Stomach (tissue), 19 donors: ENCODE data around the gene PKDCC. TPM values are rescaled to one million over a fixed set of nuclear protein-coding genes. Genes with fewer than 3 reads are reported as not detected.
A peak's percentile ranks its signal among the peaks of the same experiment; 100 is the strongest.

Source experiments
- DNase-seq, 2 donors: peaks; one replicate each; pipeline versions ENCODE4 v3.0.0 to v3.0.0-alpha.2; 2013 to 2019
- H3K27ac ChIP-seq, 5 donors: fragments of 200-600 bp in 4 of 5; sonication (generic) in 4 of 5; one replicate each; pipeline ENCODE4 v1.5.1; 2013 to 2019; ENCODE audit warnings: mild to moderate bottlenecking in 1 of 5, moderate library complexity in 1 of 5
- H3K27me3 ChIP-seq, 3 donors: fragments of 200-600 bp; sonication (generic); one replicate each; pipeline ENCODE4 v1.5.1; 2017 to 2019; ENCODE audit warnings: mixed run types in 1 of 3
- H3K36me3 ChIP-seq, 4 donors: fragments of 200-600 bp; sonication (generic); 1 replicate in 3 of 4; 2 replicates in 1 of 4; pipeline ENCODE4 v1.5.1; 2016 to 2019
- H3K4me1 ChIP-seq, 4 donors: fragments of 200-600 bp; sonication (generic); one replicate each; pipeline ENCODE4 v1.5.1; 2016 to 2019
- H3K4me3 ChIP-seq, 4 donors: fragments of 200-600 bp; sonication (generic) in 3 of 4; one replicate each; pipeline ENCODE4 v1.5.1; 2016 to 2019; ENCODE audit warnings: mild to moderate bottlenecking in 1 of 4
- H3K9me3 ChIP-seq, 4 donors: fragments of 200-600 bp; sonication (generic); one replicate each; pipeline ENCODE4 v1.5.1; 2016 to 2019
- CTCF ChIP-seq, 7 experiments: fragments of 450-650 bp in 4 of 7; fragments of 200-600 bp in 3 of 7; sonication (generic) in 3 of 7; IDR thresholded peaks; one replicate each; pipeline ENCODE4 v1.5.1; 2016 to 2019; ENCODE audit warnings: antibody characterized with exemption in 7 of 7, control low read depth in 2 of 7, mild to moderate bottlenecking in 1 of 7
- EP300 ChIP-seq: sonication (generic); formaldehyde crosslinking; IDR thresholded peaks from one replicate; pipeline ENCODE4 v1.6.1; 2017; ENCODE audit warnings: antibody characterized with exemption
- POLR2A ChIP-seq, 4 donors: fragments of 450-650 bp; IDR thresholded peaks; one replicate each; pipeline ENCODE4 v1.6.1; 2016; ENCODE audit warnings: antibody characterized with exemption in 4 of 4, control low read depth in 2 of 4, mild to moderate bottlenecking in 1 of 4, moderate library complexity in 1 of 4
- POLR2AphosphoS5 ChIP-seq, 3 donors: sonication (generic); formaldehyde crosslinking; IDR thresholded peaks; one replicate each; pipeline ENCODE4 v1.6.1; 2016; ENCODE audit warnings: antibody characterized with exemption in 3 of 3
- WGBS, 5 donors: extraction: QIAGEN DNeasy Blood & Tissue Kit in 3 of 5; methylation state at CpG; one replicate each; pipeline versions ENCODE4 v1.1.5 to v1.1.7; 2013 to 2018; 5-methylcytosine and 5-hydroxymethylcytosine counted together
- intact Hi-C: fragments of 100-400 bp; cut with DNase I; formaldehyde crosslinking; loops from one replicate; pipeline ENCODE4 v1.15.1; 2023; ENCODE audit warnings: low total_unique reads
- long read RNA-seq, 10 donors: transcript quantifications; one replicate each; lab custom pipeline, GENCODE V29; 2026
- polyA plus RNA-seq, 3 donors: library from polyadenylated mRNA; stranded (reverse); fragments of 200-250 nt; gene quantifications; one replicate each; pipeline ENCODE4 v1.2.3, GENCODE V29; 2013
- total RNA-seq, 5 donors: library from RNA; depleted of rRNA; stranded (reverse); fragments of >200 nt; gene quantifications; one replicate each; pipeline versions ENCODE4 v1.1.0 to v1.2.3, GENCODE V29; 2014 to 2016
- donor health status: healthy with polysubstance abuse.
- donor health status: Bipolar disorder and iron deficiency.
- donor health status: healthy.

PKDCC gene, protein sequence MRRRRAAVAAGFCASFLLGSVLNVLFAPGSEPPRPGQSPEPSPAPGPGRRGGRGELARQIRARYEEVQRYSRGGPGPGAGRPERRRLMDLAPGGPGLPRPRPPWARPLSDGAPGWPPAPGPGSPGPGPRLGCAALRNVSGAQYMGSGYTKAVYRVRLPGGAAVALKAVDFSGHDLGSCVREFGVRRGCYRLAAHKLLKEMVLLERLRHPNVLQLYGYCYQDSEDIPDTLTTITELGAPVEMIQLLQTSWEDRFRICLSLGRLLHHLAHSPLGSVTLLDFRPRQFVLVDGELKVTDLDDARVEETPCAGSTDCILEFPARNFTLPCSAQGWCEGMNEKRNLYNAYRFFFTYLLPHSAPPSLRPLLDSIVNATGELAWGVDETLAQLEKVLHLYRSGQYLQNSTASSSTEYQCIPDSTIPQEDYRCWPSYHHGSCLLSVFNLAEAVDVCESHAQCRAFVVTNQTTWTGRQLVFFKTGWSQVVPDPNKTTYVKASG
- 100 to 1,000 TPM in 1 of 5 donors, 10 to 100 TPM in 4; 25.1 to 176 (median 66.8) TPM for total RNA-seq
- polyA plus RNA-seq: 10 to 100 TPM; 15.4 to 36.4 (median 31.7) TPM
- long read RNA-seq, donor 1, transcript PKDCC-201 (7 exons, 2,502 nt): major isoform, 12 of 15 reads
- long read RNA-seq, donor 1, partial matches to known transcripts: 0 of 15 reads
- long read RNA-seq, donor 1, other reads (novel, unspliced or antisense): 0 of 15 reads
- long read RNA-seq, donor 2, transcript PKDCC-201 (7 exons, 2,502 nt): major isoform, 21 of 34 reads
- long read RNA-seq, donor 2, partial matches to known transcripts: 0 of 34 reads
- long read RNA-seq, donor 2, other reads (novel, unspliced or antisense): 8 of 34 reads
- long read RNA-seq, donor 3, partial matches to known transcripts: 5 of 8 reads
- long read RNA-seq, donor 3, other reads (novel, unspliced or antisense): 0 of 8 reads
- long read RNA-seq, donor 4: 0 reads
- long read RNA-seq, donor 5, transcript PKDCC-201 (7 exons, 2,502 nt): major isoform, 23 of 28 reads
- long read RNA-seq, donor 5, partial matches to known transcripts: 0 of 28 reads
- long read RNA-seq, donor 5, other reads (novel, unspliced or antisense): 0 of 28 reads
- long read RNA-seq, donor 6: 0 reads
- long read RNA-seq, donor 7, transcript PKDCC-201 (7 exons, 2,502 nt): major isoform, 32 of 36 reads
- long read RNA-seq, donor 7, partial matches to known transcripts: 0 of 36 reads
- long read RNA-seq, donor 7, other reads (novel, unspliced or antisense): 0 of 36 reads
- long read RNA-seq, donor 8, transcript PKDCC-201 (7 exons, 2,502 nt): major isoform, 11 of 16 reads
- long read RNA-seq, donor 8, partial matches to known transcripts: 0 of 16 reads
- long read RNA-seq, donor 8, other reads (novel, unspliced or antisense): 0 of 16 reads
- long read RNA-seq, donor 9, transcript PKDCC-201 (7 exons, 2,502 nt): major isoform, 5 of 12 reads
- long read RNA-seq, donor 9, partial matches to known transcripts: 0 of 12 reads
- long read RNA-seq, donor 9, other reads (novel, unspliced or antisense): 0 of 12 reads
- long read RNA-seq, donor 10, transcript PKDCC-201 (7 exons, 2,502 nt): major isoform, 12 of 17 reads
- long read RNA-seq, donor 10, partial matches to known transcripts: 5 of 17 reads
- long read RNA-seq, donor 10, other reads (novel, unspliced or antisense): 0 of 17 reads

DNA sequence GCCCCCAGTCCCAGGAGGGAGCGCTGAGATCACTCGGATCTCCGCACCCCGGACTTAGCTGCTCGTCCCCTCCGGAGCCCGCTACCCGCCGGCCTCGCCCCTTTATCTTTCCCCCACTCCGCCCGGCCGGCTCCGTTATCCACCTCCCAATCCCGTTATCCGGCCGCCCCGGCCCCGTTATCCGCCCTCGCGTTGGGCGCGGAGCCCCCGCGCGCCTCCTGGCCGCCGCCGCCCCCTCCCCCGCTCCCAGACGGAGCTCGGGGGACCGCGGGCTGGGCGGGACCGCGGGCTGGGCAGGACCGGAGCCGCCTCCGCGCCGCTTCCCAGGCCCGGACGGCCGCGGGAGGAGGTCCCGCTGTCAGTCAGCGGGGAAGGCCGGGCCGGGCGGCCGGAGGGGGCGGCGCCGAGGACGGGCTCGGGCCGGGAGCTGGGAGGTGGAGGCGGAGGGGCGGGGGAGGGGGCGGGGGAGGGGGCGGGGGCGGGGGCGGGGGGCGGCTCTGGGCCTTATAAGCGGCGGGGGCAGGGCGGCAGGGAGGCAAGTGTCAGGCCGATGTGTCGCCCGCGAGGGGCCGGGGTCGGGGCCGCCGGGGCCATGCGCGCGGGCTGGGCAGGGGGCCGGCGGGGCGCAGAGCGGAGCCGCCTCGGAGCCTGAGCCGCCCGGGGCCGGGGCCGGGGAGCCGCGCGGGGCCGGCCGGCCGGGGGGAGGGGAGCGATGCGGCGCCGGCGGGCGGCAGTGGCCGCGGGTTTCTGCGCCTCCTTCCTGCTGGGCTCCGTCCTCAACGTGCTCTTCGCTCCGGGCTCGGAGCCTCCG lies at the start of gene PKDCC:
PKDCC (plus strand) TSS at position 534 of the 811 bp plus-strand sequence; CDS start at position 713, 179 bp downstream.
- 0 to 2% (median 1%) methylated on average over 10 to 99 of the region's 111 CpGs for WGBS, 5 donors
- no peak for TF ChIP-seq POLR2A (IDR thresholded peaks at IDR 0.05)
- TF ChIP-seq POLR2AphosphoS5 (IDR thresholded peaks at IDR 0.05): peak; percentile 19 to 35 (median 25)
- intact Hi-C loops: no loop called here
- peaks cover 31 to 63% (median 45%) of the 10 kb centered on the region in 4 donors for H3K4me1 ChIP-seq
- H3K4me3 ChIP-seq: peak within 1 kb of the TSS; percentile 55 to 71 (median 62)
- peak; percentile 77 to 97 for DNase-seq
- H3K27me3 ChIP-seq: peaks cover 0 to 37% (median 12%) of the 10 kb centered on the region in 3 donors
- no peaks in the 10 kb centered on the region for H3K36me3 ChIP-seq
- no peaks in the 10 kb centered on the region for H3K9me3 ChIP-seq
- peak within 1 kb of the TSS; percentile 78 to 90 (median 84) for H3K27ac ChIP-seq

- H3K36me3 ChIP-seq: no peaks in the 10 kb centered on the region
- peak in 1 of 2 donors; percentile 69 for DNase-seq
- H3K27ac ChIP-seq: peak overlapping the region in 1 of 5 donors; percentile 28
- H3K4me3 ChIP-seq: no peak overlapping the region
- H3K4me1 ChIP-seq: no peaks in the 10 kb centered on the region
- TF ChIP-seq POLR2AphosphoS5 (IDR thresholded peaks at IDR 0.05) (no peak), POLR2A (IDR thresholded peaks at IDR 0.05) (no peak), EP300 (no peak), CTCF (IDR thresholded peaks at IDR 0.05) (no peak)
- WGBS, 5 donors: 62 to 76% (median 69%) methylated on average over 15 of the region's 15 CpGs
- intact Hi-C loops: no loop called here
- no peaks in the 10 kb centered on the region for H3K27me3 ChIP-seq
- H3K9me3 ChIP-seq: no peaks in the 10 kb centered on the region
These were observed 49.4 kb upstream of the PKDCC start for GRCh38 chr2:41998186-41999127.

DNA sequence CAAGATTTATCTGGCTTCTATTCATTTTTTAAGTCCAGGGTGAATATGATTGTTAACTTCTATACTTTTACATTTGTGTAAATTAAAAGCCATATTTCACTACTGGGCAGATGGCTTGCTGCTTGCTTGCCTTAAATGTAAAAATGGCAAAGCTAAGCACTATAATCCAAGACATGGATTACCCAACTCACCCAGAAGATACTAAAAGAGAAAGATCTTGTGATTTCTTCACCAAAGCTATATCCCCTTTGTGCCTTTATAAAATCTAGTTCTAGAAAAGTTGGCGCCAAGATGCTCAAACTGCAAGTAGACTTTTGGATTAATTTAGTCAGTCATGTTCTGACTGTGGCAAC lies 48.7 kb upstream of the PKDCC start:
- Histone ChIP-seq H3K9me3 (peaks cover 0 to 6% (median under 1%) of the 10 kb centered on the region in 4 donors), H3K36me3 (no peaks in the 10 kb centered on the region), H3K4me3 (no peak overlapping the region), H3K27me3 (no peaks in the 10 kb centered on the region), H3K4me1 (no peaks in the 10 kb centered on the region), H3K27ac (no peak overlapping the region)
- 90 to 100% (median 98%) methylated on average over 1 of the region's 1 CpG for WGBS, 5 donors
- intact Hi-C loops: no loop called here
- no peak for TF ChIP-seq POLR2A (IDR thresholded peaks at IDR 0.05)
- no peak for TF ChIP-seq EP300
- no peak for TF ChIP-seq CTCF (IDR thresholded peaks at IDR 0.05)
- TF ChIP-seq POLR2AphosphoS5 (IDR thresholded peaks at IDR 0.05): no peak
- DNase-seq: no peak
